A375 (cell line): ENCODE measurements around the gene OR4S2. TPM values are rescaled to one million over a fixed set of nuclear protein-coding genes. Genes with fewer than 3 reads are reported as not detected.

Experiments used
- total RNA-seq: library from RNA; depleted of rRNA; stranded (reverse); fragments of >200 nt; shearing (Covaris generic); gene quantifications from 2 replicates; pipeline ENCODE4 v1.2.3, GENCODE V29; 2014; rRNA removed

The OR4S2 gene, protein sequence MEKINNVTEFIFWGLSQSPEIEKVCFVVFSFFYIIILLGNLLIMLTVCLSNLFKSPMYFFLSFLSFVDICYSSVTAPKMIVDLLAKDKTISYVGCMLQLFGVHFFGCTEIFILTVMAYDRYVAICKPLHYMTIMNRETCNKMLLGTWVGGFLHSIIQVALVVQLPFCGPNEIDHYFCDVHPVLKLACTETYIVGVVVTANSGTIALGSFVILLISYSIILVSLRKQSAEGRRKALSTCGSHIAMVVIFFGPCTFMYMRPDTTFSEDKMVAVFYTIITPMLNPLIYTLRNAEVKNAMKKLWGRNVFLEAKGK
- total RNA-seq: not detected in 2 replicates

DNA sequence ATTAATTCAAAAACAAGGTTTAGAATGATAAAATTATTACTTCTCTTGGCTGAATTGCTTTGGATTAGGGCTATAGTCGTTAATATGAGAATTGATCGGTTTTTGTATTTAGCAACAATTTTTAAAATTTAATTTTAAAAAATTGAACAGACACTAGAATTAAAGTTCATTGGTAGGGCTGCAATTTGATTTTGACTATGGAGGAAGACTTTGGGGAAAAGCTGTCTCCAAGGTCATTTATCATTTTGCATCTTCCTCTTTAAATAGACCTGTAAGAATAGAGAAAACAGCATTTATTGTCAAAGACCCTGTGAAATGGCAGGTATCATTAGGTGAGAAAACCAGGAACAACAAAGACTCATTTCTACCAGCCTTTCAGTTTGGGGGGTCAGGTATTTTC is at the start of gene OR4S2:
TSS of gene OR4S2 (plus strand) at position 301 of the 400 bp plus-strand sequence. CDS start 2,577 bp downstream, outside the sequence.

DNA sequence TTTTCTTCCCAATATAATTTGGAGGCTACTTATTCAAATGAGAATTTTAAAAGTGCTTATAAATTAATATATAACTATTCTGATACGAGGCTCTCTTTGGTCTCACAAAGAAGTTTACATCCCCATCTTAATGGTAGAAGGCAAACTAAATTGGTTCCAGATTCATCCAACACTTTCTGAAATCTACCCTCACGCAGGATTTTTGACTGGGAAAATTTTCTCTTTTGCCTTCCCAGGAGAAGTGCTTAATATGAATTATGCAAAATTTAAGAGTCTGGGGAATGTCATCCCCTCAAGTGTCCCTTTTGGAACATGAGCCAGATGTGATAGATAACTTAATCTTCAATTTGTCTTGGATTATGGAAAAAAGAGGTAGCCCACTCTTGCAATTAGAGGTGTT is 40.6 kb upstream of the OR4S2 start, which contains the start of gene OR4C11:
TSS of gene OR4C11 (minus strand) at position 101 of the 400 bp plus-strand sequence. CDS start 3,272 bp downstream, outside the sequence.

DNA sequence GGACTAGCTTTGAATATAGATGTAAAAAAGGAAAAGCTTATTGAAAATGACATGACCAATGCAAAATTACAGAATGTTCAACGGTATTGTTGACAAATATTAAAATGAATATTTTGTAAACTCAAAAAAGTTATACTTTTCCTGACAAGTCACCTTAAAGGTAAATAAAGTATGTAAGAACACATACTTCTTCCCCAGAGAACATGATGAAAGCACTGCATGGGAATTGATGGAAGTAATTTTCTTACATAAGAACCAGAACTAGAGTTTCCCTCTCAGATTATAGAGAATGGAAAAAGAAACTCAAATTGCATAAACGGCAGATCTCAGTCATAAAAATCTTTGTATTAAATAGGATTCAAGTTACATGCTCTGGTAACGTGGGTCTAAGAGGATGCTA is 13.3 kb upstream of the OR4S2 start, which contains the start of gene OR4P4:
TSS of gene OR4P4 (plus strand) at position 301 of the 400 bp plus-strand sequence.

DNA sequence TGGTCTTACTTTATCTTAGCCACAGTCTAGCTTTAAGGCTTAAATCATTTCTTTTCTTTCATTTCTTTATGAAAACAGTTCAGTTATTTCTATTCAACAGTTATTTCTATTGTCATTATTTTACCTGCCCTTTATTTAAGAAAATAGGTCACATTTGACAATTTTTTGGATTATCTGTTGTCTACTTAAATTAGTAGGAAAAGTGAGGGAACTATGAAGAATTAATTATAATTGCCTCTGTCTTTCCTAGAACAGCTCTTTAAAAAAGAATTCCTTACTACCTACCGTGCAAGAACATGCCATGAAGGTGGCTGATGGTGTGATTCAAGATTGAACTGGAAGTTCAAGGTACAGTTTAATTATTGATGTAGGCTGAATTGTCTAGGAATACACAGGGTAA is 13.8 kb downstream of the OR4S2 start, which contains the start of gene OR4C6:
TSS of gene OR4C6 (plus strand) at position 301 of the 400 bp plus-strand sequence. CDS start 2,966 bp downstream, outside the sequence.

Other genes starting within 250 kb of the OR4S2 start
- gene OR4C15, start 93.9 kb upstream of the OR4S2 start, total RNA-seq: not detected in 2 replicates
- gene OR4C16, start 76.2 kb upstream of the OR4S2 start, total RNA-seq: not detected in 2 replicates
- gene OR4C11, start 40.7 kb upstream of the OR4S2 start, total RNA-seq: not detected in 2 replicates
- not detected in 2 replicates for gene OR4P4, start 13.2 kb upstream of the OR4S2 start, total RNA-seq
- not detected in 2 replicates for gene OR4C6, start 13.9 kb downstream of the OR4S2 start, total RNA-seq
- not detected in 2 replicates for gene OR5D13, start 125.1 kb downstream of the OR4S2 start, total RNA-seq
- gene OR5D14, start 147.2 kb downstream of the OR4S2 start, total RNA-seq: not detected in 2 replicates
- gene OR5L1, start 163.0 kb downstream of the OR4S2 start, total RNA-seq: not detected in 2 replicates
- not detected in 2 replicates for gene OR5D18, start 171.3 kb downstream of the OR4S2 start, total RNA-seq
- not detected in 2 replicates for gene OR5L2, start 178.9 kb downstream of the OR4S2 start, total RNA-seq
- not detected in 2 replicates for gene OR5D16, start 190.4 kb downstream of the OR4S2 start, total RNA-seq
- 1.0 and 1.2 TPM in 2 replicates for gene TRIM51, start 235.0 kb downstream of the OR4S2 start, total RNA-seq